HepG2 (cell line): ENCODE data around the gene DSCAML1. TPM values are rescaled to one million over a fixed set of nuclear protein-coding genes. Genes with fewer than 3 reads are reported as not detected.

Experiments used
- ATAC-seq: fragments of 200-7000 bp; cut with Tn5 transposase; 3 replicates; pipeline ENCODE4 v1.9.1; 2020; ENCODE audit warnings: mild to moderate bottlenecking, moderate library complexity
- BruUV-seq: library from RNA; stranded (reverse); fragments of 400-500 nt; replicated peaks from 2 replicates; lab custom pipeline; 2021; lab: Mats Ljungman, UMichigan
- CTCF ChIA-PET: fragments of 300-600 bp; formaldehyde crosslinking; extraction: SDS; loops from one replicate; lab custom pipeline; 2021; ENCODE audit warnings: low total read pairs, inconsistent platforms, low intra/inter-chr PET ratio; lab: Yijun Ruan, JAX
- POLR2A ChIA-PET: fragments of 350-600 bp; sonication (Branson Sonifier 250); formaldehyde crosslinking; loops from one replicate; lab custom pipeline; 2020; ENCODE audit warnings: antibody characterized with exemption, inconsistent platforms; lab: Yijun Ruan, JAX
- DNase-seq: peaks from one replicate; pipeline ENCODE4 v3.0.0-alpha.2; 2015; ENCODE audit warnings: low spot score
- FAIRE-seq: peaks from 3 replicates; lab custom pipeline; 2011; peaks lifted over from hg19 to GRCh38; lab: Jason Lieb, UNC
- H2AFZ ChIP-seq: one replicate; pipeline ENCODE4 v1.6.1; 2011; ENCODE audit warnings: low read length, inconsistent platforms
- H3K27ac ChIP-seq: fragments of 300-600 bp; 3 replicates; pipeline ENCODE4 v1.8.0; 2011; ENCODE audit warnings: mixed run types, mild to moderate bottlenecking, mixed read lengths, low read length, inconsistent platforms; ENCODE audit not compliant: insufficient read depth; ENCODE audit errors: extremely low read length
- H3K27me3 ChIP-seq, 2 experiments: fragments of 200-600 bp in 1 of 2; 2 replicates in 1 of 2; 3 replicates in 1 of 2; pipeline versions ENCODE4 v1.6.0 to v1.8.0; 2011; ENCODE audit warnings: low read length in 2 of 2, mild to moderate bottlenecking in 2 of 2, moderate library complexity in 2 of 2, inconsistent platforms in 1 of 2; ENCODE audit not compliant: insufficient read depth in 2 of 2, control insufficient read depth in 1 of 2
- H3K36me3 ChIP-seq, 2 experiments: fragments of 200-600 bp in 1 of 2; replicated peaks in 1 of 2; 2 replicates in 1 of 2; 3 replicates in 1 of 2; pipeline versions ENCODE4 v1.5.1 to v1.8.0; 2011; ENCODE audit warnings: low read length in 2 of 2, inconsistent platforms in 1 of 2; ENCODE audit not compliant: insufficient read depth in 2 of 2, control insufficient read depth in 1 of 2
- H3K4me1 ChIP-seq: 2 replicates; pipeline ENCODE4 v1.5.1; 2012; ENCODE audit warnings: low read length, inconsistent platforms; ENCODE audit not compliant: insufficient read depth
- H3K4me2 ChIP-seq: 2 replicates; pipeline ENCODE4 v1.6.0; 2011; ENCODE audit warnings: low read depth, low read length, inconsistent platforms
- H3K4me3 ChIP-seq, 3 experiments: fragments of 200-600 bp in 1 of 3; sonication (generic), shearing (Covaris generic) in 1 of 3; replicated peaks in 1 of 3; 2 replicates each; pipeline ENCODE4 v1.5.1; 2011 to 2016; ENCODE audit warnings: low read length in 3 of 3, inconsistent platforms in 2 of 3, low read depth in 2 of 3, mild to moderate bottlenecking in 2 of 3, control low read depth in 1 of 3, mixed read lengths in 1 of 3; ENCODE audit not compliant: insufficient read depth in 1 of 3
- H3K79me2 ChIP-seq: one replicate; pipeline ENCODE4 v1.6.1; 2011; ENCODE audit warnings: low read length, inconsistent platforms; ENCODE audit not compliant: insufficient read depth
- H3K9ac ChIP-seq: 2 replicates; pipeline ENCODE4 v1.6.0; 2011; ENCODE audit warnings: mild to moderate bottlenecking, low read depth, low read length, inconsistent platforms; ENCODE audit not compliant: insufficient read depth
- H3K9me3 ChIP-seq: 2 replicates; pipeline ENCODE4 v1.5.1; 2012; ENCODE audit warnings: mild to moderate bottlenecking, low read length
- H4K20me1 ChIP-seq: 2 replicates; pipeline ENCODE4 v1.6.0; 2011; ENCODE audit warnings: inconsistent platforms, mild to moderate bottlenecking, low read length, moderate library complexity; ENCODE audit not compliant: insufficient read depth
- ARID3A ChIP-seq: IDR thresholded peaks from 2 replicates; pipeline ENCODE4 v1.6.1; 2012; ENCODE audit warnings: low read depth, low read length, improper control_type of control experiment
- ARNTL ChIP-seq: sonication (generic); formaldehyde crosslinking; IDR thresholded peaks from 2 replicates; pipeline ENCODE4 v1.4.0; 2020; ENCODE audit warnings: mild to moderate bottlenecking, missing genetic modification reagents
- EHMT2 ChIP-seq: fragments of 200-600 bp; sonication (generic); IDR thresholded peaks from 2 replicates; pipeline ENCODE4 v1.7.0; 2017; ENCODE audit warnings: antibody characterized with exemption, low read depth, low read length, borderline replicate concordance
- ERF ChIP-seq: IDR thresholded peaks from 2 replicates; pipeline ENCODE4 v1.6.1; 2018; ENCODE audit warnings: missing biosample characterization, missing genetic modification reagents
- GLI4 ChIP-seq: sonication (generic); formaldehyde crosslinking; IDR thresholded peaks from 2 replicates; pipeline ENCODE4 v1.5.1; 2020; ENCODE audit warnings: missing genetic modification reagents, mild to moderate bottlenecking, moderate library complexity, borderline replicate concordance
- HIVEP1 ChIP-seq: sonication (generic); formaldehyde crosslinking; IDR thresholded peaks from 2 replicates; pipeline ENCODE4 v1.4.0; 2020; ENCODE audit warnings: mild to moderate bottlenecking, missing genetic modification reagents
- IKZF5 ChIP-seq: IDR thresholded peaks from 2 replicates; pipeline ENCODE4 v1.6.1; 2018; ENCODE audit warnings: missing genetic modification reagents, mild to moderate bottlenecking, missing compliant biosample characterization
- RFXAP ChIP-seq: sonication (generic); formaldehyde crosslinking; IDR thresholded peaks from 2 replicates; pipeline ENCODE4 v1.4.0; 2020; ENCODE audit warnings: missing genetic modification reagents, borderline replicate concordance
- STAG1 ChIP-seq: sonication (generic); formaldehyde crosslinking; IDR thresholded peaks from 2 replicates; pipeline ENCODE4 v1.4.0; 2020; ENCODE audit warnings: missing genetic modification reagents
- ZMYM4 ChIP-seq: sonication (generic); formaldehyde crosslinking; IDR thresholded peaks from 2 replicates; pipeline ENCODE4 v1.8.1; 2023; ENCODE audit warnings: mild to moderate bottlenecking, missing genetic modification reagents
- ZNF33B ChIP-seq: sonication (generic); formaldehyde crosslinking; IDR thresholded peaks from 2 replicates; pipeline ENCODE4 v1.5.1; 2020; ENCODE audit warnings: mild to moderate bottlenecking, missing genetic modification reagents
- ZNF367 ChIP-seq: sonication (generic); formaldehyde crosslinking; IDR thresholded peaks from 2 replicates; pipeline ENCODE4 v1.4.0; 2020; ENCODE audit warnings: missing genetic modification reagents, borderline replicate concordance
- ZNF432 ChIP-seq: sonication (generic); formaldehyde crosslinking; IDR thresholded peaks from 2 replicates; pipeline ENCODE4 v1.5.0; 2020; ENCODE audit warnings: missing genetic modification reagents, mild to moderate bottlenecking, borderline replicate concordance
- ZNF660 ChIP-seq: sonication (generic); formaldehyde crosslinking; IDR thresholded peaks from 2 replicates; pipeline ENCODE4 v1.5.1; 2020; ENCODE audit warnings: mild to moderate bottlenecking, low read depth, missing genetic modification reagents, borderline replicate concordance
- ZNF777 ChIP-seq: sonication (generic); formaldehyde crosslinking; IDR thresholded peaks from 2 replicates; pipeline ENCODE4 v1.4.0; 2020; ENCODE audit warnings: missing genetic modification reagents
- ZSCAN12 ChIP-seq: sonication (generic); formaldehyde crosslinking; IDR thresholded peaks from 2 replicates; pipeline ENCODE4 v1.9.0; 2021; ENCODE audit warnings: mild to moderate bottlenecking, missing genetic modification reagents
- ZSCAN30 ChIP-seq: sonication (generic); formaldehyde crosslinking; IDR thresholded peaks from 2 replicates; pipeline ENCODE4 v1.5.0; 2020; ENCODE audit warnings: mild to moderate bottlenecking, missing genetic modification reagents
- WGBS: methylation state at CpG from one replicate; pipeline ENCODE4 v1.1.6; 2017; ENCODE audit warnings: low lambda C conversion rate; 5-methylcytosine and 5-hydroxymethylcytosine counted together
- in situ Hi-C: cut with HindIII; loops from 2 replicates; pipeline ENCODE4 v1.10.0; 2017; ENCODE audit warnings: low pct_unique_long_range_greater_than_20kb; ENCODE audit not compliant: extremely low pct_ligation_motif_present
- intact Hi-C: fragments of 100-400 bp; cut with micrococcal nuclease; formaldehyde crosslinking; loops from one replicate; pipeline ENCODE4 v1.10.0; 2022; ENCODE audit not compliant: unreplicated experiment
- polyA plus RNA-seq, 8 experiments: library from polyadenylated mRNA; depleted of rRNA in 3 of 8; stranded (reverse) in 7 of 8; unstranded in 1 of 8; fragments of >200 nt; fragmentation: Illumina TruSeq in 4 of 8; extraction: Trizol in 4 of 8; gene quantifications; 2 replicates each; pipeline versions ENCODE4 v1.2.1 to v1.2.3, GENCODE V29; 2011 to 2016; ENCODE audit warnings: low read depth in 4 of 8, missing spikeins in 1 of 8, mixed read lengths in 1 of 8; ENCODE audit not compliant: insufficient read depth in 1 of 8
- total RNA-seq, 5 experiments: library from RNA; depleted of rRNA; stranded (reverse); fragments of >200 nt; fragmentation: Illumina TruSeq; extraction: Trizol; gene quantifications; 2 replicates each; pipeline ENCODE4 v1.2.3, GENCODE V29; 2016; ENCODE audit warnings: low read depth in 1 of 5

The DSCAML1 gene
- total and polyA plus RNA-seq, 2 of the 13 experiments (the other 11 are each of a cell fraction or from before 2014, with no cell fraction given) = 0.29 to 0.40 TPM

GRCh38 chr11:117652521-117652920 is 144.5 kb downstream of the DSCAML1 start:
- DNase-seq = no peak
- no TSS peak for BruUV-seq
- H3K27ac ChIP-seq = no peak overlapping the region
- WGBS = 40% methylated on average over 3 of the region's 4 CpGs
- in situ Hi-C loops = no loop called here
- TF ChIP-seq IKZF5 (CRISPR knock-in tag) = no peak
- no peak for TF ChIP-seq ERF (CRISPR knock-in tag)
- TF ChIP-seq ZSCAN12 (CRISPR knock-in tag) = no peak
- TF ChIP-seq ZMYM4 (CRISPR knock-in tag) = no peak
- TF ChIP-seq ZNF777 (CRISPR knock-in tag) = no peak
- no peak for TF ChIP-seq EHMT2
- TF ChIP-seq STAG1 (CRISPR knock-in tag) = no peak
- TF ChIP-seq ARNTL = no peak
- TF ChIP-seq HIVEP1 (CRISPR knock-in tag) = no peak
- no peak for TF ChIP-seq ZNF660 (CRISPR knock-in tag)
- no peak for TF ChIP-seq ZNF432 (CRISPR knock-in tag)
- TF ChIP-seq RFXAP = no peak
- TF ChIP-seq ARID3A = no peak
- no peak for TF ChIP-seq ZNF33B (CRISPR knock-in tag)
- TF ChIP-seq GLI4 = no peak
- no peak for TF ChIP-seq ZNF367 (CRISPR knock-in tag)
- TF ChIP-seq ZSCAN30 (CRISPR knock-in tag) = no peak
- TF ChIP-seq, all 625 proteins: peak for 0
- ChIA-PET CTCF (no interaction called here), POLR2A (no interaction called here)
- intact Hi-C loops = no loop called here
- no peaks in the 10 kb centered on the region for H3K79me2 ChIP-seq
- H3K27me3 ChIP-seq = no peaks in the 10 kb centered on the region; a peak in 1 of 5 replicates
- H3K4me2 ChIP-seq = no peak overlapping the region
- H3K4me3 ChIP-seq = no peak overlapping the region
- FAIRE-seq (no peak), ATAC-seq (no peak)
- no peak overlapping the region for H2AFZ ChIP-seq
- H3K9me3 ChIP-seq = no peaks in the 10 kb centered on the region
- no peaks in the 10 kb centered on the region; the same call in 1 of the 2 replicates for H4K20me1 ChIP-seq
- H3K9ac ChIP-seq = no peak overlapping the region
- H3K4me1 ChIP-seq = no peaks in the 10 kb centered on the region
- no peaks in the 10 kb centered on the region for H3K36me3 ChIP-seq
